Measurements from ENCODE around the gene RBM25. TPM values are rescaled to one million over a fixed set of nuclear protein-coding genes. Genes with fewer than 3 reads are reported as not detected.
"Not testable (repeated sequence)": the region's sequence is repeated elsewhere in the genome, so short reads cannot be mapped to it uniquely, and the experiment has no call there.

Gene RBM25
- 52.2 and 64.6 TPM in 2 replicates for total RNA-seq
- polyA plus RNA-seq = 42.3 and 59.6 TPM in 2 replicates

DNA sequence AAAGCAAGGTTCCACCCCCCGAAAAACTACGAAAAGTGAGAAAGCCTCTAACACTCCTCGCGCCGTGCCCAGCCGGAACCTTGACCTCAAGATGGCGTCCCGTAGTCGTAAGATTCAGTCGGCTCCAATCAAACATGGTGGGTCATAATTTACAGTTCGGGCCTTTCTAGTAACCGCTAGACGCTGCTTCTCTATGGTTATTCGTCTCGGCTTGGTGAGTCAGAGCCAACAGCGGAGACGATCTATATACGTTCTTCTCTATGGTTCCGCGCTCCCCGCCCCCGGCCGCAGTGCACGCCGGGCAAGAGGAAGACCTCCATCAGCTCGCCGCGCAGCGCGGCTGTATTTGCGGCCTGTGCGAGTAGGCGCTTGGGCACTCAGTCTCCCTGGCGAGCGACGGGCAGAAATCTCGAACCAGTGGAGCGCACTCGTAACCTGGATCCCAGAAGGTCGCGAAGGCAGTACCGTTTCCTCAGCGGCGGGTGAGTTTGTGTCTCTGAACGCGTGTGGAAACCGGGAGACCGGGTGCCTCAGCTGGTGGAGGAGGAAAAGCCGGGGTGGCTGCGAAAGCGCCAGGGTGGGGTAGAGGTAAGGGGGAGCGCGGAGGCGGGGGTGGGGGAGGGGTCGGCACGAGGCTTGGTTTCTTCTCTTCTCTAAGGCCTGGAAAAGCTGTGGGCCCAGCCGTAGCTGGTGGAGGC is at the start of gene RBM25:
Gene RBM25, plus strand, starts transcription at position 311 of the 698 bp plus-strand sequence. CDS start 13,108 bp downstream, outside the sequence.
- peak within 1 kb of the TSS; percentile 94 for H3K27ac ChIP-seq
- H3K9me3 ChIP-seq (ENCODE audit: low read depth) = no peaks in the 10 kb centered on the region
- DNase-seq (ENCODE audit: low spot score) = peak; percentile 98
- H4K20me1 ChIP-seq (ENCODE audit: insufficient read depth, poor library complexity, severe bottlenecking) = peaks cover 42% of the 10 kb centered on the region
- H3K27me3 ChIP-seq = no peaks in the 10 kb centered on the region
- TF ChIP-seq EZH2phosphoT487 (IDR thresholded peaks at IDR 0.05; ENCODE audit: low read depth, severe bottlenecking, unreplicated experiment) (no peak), EZH2 (IDR thresholded peaks at IDR 0.05; ENCODE audit: borderline replicate concordance) (no peak)
- TF ChIP-seq, protein P1, sequence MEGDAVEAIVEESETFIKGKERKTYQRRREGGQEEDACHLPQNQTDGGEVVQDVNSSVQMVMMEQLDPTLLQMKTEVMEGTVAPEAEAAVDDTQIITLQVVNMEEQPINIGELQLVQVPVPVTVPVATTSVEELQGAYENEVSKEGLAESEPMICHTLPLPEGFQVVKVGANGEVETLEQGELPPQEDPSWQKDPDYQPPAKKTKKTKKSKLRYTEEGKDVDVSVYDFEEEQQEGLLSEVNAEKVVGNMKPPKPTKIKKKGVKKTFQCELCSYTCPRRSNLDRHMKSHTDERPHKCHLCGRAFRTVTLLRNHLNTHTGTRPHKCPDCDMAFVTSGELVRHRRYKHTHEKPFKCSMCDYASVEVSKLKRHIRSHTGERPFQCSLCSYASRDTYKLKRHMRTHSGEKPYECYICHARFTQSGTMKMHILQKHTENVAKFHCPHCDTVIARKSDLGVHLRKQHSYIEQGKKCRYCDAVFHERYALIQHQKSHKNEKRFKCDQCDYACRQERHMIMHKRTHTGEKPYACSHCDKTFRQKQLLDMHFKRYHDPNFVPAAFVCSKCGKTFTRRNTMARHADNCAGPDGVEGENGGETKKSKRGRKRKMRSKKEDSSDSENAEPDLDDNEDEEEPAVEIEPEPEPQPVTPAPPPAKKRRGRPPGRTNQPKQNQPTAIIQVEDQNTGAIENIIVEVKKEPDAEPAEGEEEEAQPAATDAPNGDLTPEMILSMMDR (IDR thresholded peaks at IDR 0.05; ENCODE audit: poor library complexity) = no peak
- no peaks in the 10 kb centered on the region for H3K9me2 ChIP-seq (replicated peaks; ENCODE audit: insufficient read depth)
- peaks cover 46% of the 10 kb centered on the region for H3K79me2 ChIP-seq
- 2% methylated on average over 51 of the region's 57 CpGs for WGBS (ENCODE audit: low lambda C conversion rate, missing lambda C conversion rate)
- H2AFZ ChIP-seq = peak within 1 kb of the TSS; percentile 60
- peaks cover 16% of the 10 kb centered on the region for H3K4me1 ChIP-seq (ENCODE audit: insufficient read depth)
- H3K36me3 ChIP-seq (replicated peaks; ENCODE audit: insufficient read depth, low read depth) = no peaks in the 10 kb centered on the region
- H3K4me3 ChIP-seq = peak within 1 kb of the TSS; percentile 38
- H3K4me2 ChIP-seq = peak within 1 kb of the TSS; percentile 73

DNA sequence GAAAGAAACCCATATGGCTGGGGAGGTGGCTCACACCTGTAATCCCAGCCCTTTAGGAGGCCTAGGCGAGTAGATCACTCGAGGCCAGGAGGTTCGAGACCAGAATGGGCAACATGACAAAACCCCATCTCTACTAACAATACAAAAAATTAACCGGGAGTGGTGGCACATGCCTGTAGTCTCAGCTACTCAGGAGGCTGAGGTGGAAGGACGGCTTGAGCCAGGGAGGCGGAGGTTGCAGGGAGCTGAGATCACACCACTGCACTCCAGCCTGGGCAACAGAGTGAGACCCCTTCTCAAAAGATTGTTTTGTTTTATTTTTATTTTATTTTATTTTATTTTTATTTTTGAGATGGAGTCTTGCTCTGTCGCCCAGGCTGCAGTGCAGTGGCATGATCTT is 47.1 kb upstream of the RBM25 start:
- H3K4me1 ChIP-seq (ENCODE audit: insufficient read depth); H3K9me2 ChIP-seq (replicated peaks; ENCODE audit: insufficient read depth); H3K9me3 ChIP-seq (ENCODE audit: low read depth); H3K4me3 ChIP-seq; H4K20me1 ChIP-seq (ENCODE audit: insufficient read depth, poor library complexity, severe bottlenecking); H3K36me3 ChIP-seq (replicated peaks; ENCODE audit: insufficient read depth, low read depth); H3K27ac ChIP-seq; H3K27me3 ChIP-seq; H3K4me2 ChIP-seq; DNase-seq (ENCODE audit: low spot score); H2AFZ ChIP-seq: not testable (repeated sequence)
- H3K79me2 ChIP-seq = peaks cover 65% of the 10 kb centered on the region
- WGBS (ENCODE audit: low lambda C conversion rate, missing lambda C conversion rate) = 97% methylated on average over 7 of the region's 7 CpGs

DNA sequence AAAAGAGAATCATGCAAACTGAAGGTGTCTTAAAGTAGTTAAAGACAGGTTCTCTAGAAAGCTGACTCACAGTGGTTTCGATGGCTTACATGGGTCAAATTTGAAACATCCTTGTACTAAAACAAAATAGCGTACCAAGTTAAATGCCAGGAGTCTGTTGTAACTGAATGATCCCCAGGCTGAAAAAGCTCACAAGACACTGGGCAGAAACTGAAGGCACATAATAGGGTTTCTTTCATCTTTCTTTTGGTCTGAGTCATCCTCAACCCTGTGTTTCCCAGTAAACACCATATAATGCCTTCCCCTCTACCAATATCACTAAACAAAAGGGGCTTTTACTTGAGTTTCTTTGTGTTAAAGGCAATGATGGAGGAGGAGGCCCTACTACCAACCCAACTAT is 44.2 kb upstream of the RBM25 start:
- H3K79me2 ChIP-seq = peaks cover 51% of the 10 kb centered on the region
- H3K27ac ChIP-seq = no peak overlapping the region
- H3K36me3 ChIP-seq (replicated peaks; ENCODE audit: insufficient read depth, low read depth) = no peaks in the 10 kb centered on the region
- H3K9me2 ChIP-seq (replicated peaks; ENCODE audit: insufficient read depth) = no peaks in the 10 kb centered on the region
- 69% methylated on average over 2 of the region's 2 CpGs for WGBS (ENCODE audit: low lambda C conversion rate, missing lambda C conversion rate)
- no peak overlapping the region for H2AFZ ChIP-seq
- TF ChIP-seq EZH2 (IDR thresholded peaks at IDR 0.05; ENCODE audit: borderline replicate concordance) (no peak), EZH2phosphoT487 (IDR thresholded peaks at IDR 0.05; ENCODE audit: low read depth, severe bottlenecking, unreplicated experiment) (no peak)
- TF ChIP-seq, protein P1 (IDR thresholded peaks at IDR 0.05; ENCODE audit: poor library complexity) = no peak
- H3K4me2 ChIP-seq = no peak overlapping the region
- H3K4me1 ChIP-seq (ENCODE audit: insufficient read depth) = no peaks in the 10 kb centered on the region
- H3K27me3 ChIP-seq = no peaks in the 10 kb centered on the region
- DNase-seq (ENCODE audit: low spot score) = no peak
- H4K20me1 ChIP-seq (ENCODE audit: insufficient read depth, poor library complexity, severe bottlenecking) = peaks cover 9% of the 10 kb centered on the region
- H3K4me3 ChIP-seq = no peak overlapping the region
- H3K9me3 ChIP-seq (ENCODE audit: low read depth) = no peaks in the 10 kb centered on the region

DNA sequence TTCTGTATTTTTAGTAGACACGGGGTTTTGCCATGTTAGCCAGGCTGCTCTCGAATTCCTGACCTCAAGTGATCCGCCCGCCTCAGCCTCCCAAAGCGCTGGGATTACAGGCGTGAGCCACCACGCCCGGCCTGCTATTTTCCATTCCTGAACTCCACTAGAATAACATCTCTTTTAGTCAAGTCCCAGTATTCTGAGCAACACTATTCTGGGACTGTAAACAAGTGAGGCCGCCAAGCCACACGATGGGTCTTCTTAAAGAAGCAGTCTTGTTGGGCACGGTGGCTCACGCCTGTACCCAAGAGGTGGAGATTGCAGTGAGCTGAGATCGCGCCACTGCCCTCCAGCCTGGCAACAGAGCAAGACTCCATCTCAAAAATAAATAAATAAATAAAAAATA is 42.8 kb upstream of the RBM25 start:
- Histone ChIP-seq H3K79me2 (peaks cover 53% of the 10 kb centered on the region), H4K20me1 (ENCODE audit: insufficient read depth, poor library complexity, severe bottlenecking) (peaks cover 13% of the 10 kb centered on the region)
- H3K9me2 ChIP-seq (replicated peaks; ENCODE audit: insufficient read depth); H3K4me2 ChIP-seq; H3K4me1 ChIP-seq (ENCODE audit: insufficient read depth); H3K27ac ChIP-seq; DNase-seq (ENCODE audit: low spot score); H2AFZ ChIP-seq; H3K36me3 ChIP-seq (replicated peaks; ENCODE audit: insufficient read depth, low read depth); H3K27me3 ChIP-seq; H3K9me3 ChIP-seq (ENCODE audit: low read depth); H3K4me3 ChIP-seq: not testable (repeated sequence)
- 99% methylated on average over 14 of the region's 14 CpGs for WGBS (ENCODE audit: low lambda C conversion rate, missing lambda C conversion rate)

DNA sequence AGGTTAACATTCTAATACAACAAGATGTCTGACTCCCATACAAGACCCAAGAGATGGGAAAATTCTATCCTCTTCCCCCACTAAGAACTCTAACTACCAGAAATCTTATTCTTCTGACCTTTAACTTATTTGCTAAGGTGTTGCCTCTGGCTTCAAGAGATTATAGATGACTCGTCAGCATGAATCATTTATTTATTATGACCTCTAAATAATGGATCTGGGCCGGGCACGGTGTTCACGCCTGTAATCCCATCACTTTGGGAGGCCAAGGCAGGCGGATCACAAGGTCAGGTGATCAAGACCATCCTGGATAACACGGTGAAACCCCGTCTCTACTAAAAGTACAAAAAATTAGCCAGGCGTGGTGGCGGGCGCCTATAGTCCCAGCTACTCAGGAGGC is 42.3 kb upstream of the RBM25 start:
- Histone ChIP-seq H3K79me2 (peaks cover 58% of the 10 kb centered on the region), H4K20me1 (ENCODE audit: insufficient read depth, poor library complexity, severe bottlenecking) (peaks cover 16% of the 10 kb centered on the region)
- not testable (repeated sequence) for H3K4me1 ChIP-seq (ENCODE audit: insufficient read depth); H3K9me3 ChIP-seq (ENCODE audit: low read depth); H2AFZ ChIP-seq; H3K36me3 ChIP-seq (replicated peaks; ENCODE audit: insufficient read depth, low read depth); H3K4me2 ChIP-seq; H3K9me2 ChIP-seq (replicated peaks; ENCODE audit: insufficient read depth); DNase-seq (ENCODE audit: low spot score); H3K27ac ChIP-seq; H3K4me3 ChIP-seq; H3K27me3 ChIP-seq
- 89% methylated on average over 10 of the region's 10 CpGs for WGBS (ENCODE audit: low lambda C conversion rate, missing lambda C conversion rate)
